ENCODE data around the gene FAR2.

Gene FAR2

DNA sequence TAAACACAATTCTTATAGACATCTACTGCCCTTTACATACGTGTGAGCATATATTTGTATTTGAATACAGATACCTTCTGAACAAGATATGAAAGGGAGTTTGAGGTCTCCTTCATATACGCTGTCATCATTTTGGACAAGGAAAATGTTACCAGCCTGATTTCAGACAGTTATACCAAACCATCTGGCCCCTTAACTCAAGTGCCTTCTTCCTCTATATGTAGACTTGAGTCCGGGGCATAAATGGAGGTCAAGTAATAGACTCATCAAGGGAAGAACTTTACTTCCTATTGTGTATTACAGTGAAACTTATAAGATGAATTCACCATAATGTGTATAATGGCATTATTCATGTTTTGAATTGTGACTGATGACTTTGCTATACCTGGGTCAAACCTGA, 52.2 kb downstream of the FAR2 start:
- no peak for DNase-seq (ENCODE audit: low read depth in 1 of 2, low spot score in 1 of 2)

DNA sequence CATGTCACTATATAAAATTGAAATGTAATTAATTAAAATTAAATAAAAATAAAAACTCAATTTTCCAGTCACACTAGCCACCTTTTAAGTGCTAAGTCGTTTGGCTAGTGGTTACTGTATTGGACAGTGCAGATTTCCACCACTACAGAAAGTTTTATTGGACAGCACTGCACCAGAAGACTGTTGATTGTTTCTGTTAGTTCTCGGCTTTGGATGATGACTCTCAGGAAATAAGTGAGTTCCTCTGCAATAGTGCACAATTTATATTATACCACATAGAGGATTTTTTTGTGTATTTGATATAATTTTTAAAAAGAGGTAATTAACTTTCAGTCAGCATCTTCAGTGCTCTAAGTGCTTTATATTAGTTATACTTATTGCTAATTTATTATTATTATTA, 52.7 kb downstream of the FAR2 start:
- no peak for DNase-seq (ENCODE audit: low read depth in 1 of 2, low spot score in 1 of 2)

DNA sequence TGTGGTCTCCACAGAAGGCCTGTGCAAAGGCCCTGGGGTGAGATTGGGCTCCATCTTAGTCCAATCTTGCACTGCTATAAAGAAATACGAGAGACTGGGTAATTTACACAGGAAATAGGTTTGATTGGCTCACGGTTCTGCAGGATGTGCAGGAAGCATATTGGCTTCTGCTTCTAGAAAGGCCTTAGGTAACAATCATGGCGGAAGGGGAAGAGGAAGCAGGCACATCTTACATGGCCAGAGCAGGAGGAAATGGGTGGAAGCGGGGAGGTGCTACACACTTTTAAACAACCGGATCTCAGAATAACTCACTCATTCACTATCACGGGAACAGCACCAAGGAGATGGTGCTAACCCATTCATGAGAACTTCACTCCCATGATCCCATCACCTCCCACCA, 55.4 kb downstream of the FAR2 start:
- no peak for DNase-seq (ENCODE audit: low read depth in 1 of 2, low spot score in 1 of 2)

DNA sequence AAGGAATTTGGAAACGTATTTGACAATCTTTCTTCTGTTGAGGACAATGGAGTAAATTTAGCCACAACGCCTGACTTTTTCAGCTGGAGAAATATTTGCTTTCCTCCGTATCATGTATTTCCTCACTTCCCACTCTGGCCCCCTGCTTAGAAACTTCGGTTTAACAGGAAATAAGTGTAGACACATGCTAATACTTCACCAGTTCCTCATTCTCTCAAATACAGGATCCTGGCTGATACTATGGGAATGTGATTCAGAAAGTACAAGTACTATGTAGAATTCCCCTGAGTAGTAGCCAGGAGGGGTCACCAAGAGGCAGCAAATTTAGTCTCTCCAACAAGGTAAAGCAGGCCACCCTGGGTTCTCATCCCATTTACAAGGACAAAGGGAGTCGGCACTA, 58.0 kb downstream of the FAR2 start:
- no peak for DNase-seq (ENCODE audit: low read depth in 1 of 2, low spot score in 1 of 2)

DNA sequence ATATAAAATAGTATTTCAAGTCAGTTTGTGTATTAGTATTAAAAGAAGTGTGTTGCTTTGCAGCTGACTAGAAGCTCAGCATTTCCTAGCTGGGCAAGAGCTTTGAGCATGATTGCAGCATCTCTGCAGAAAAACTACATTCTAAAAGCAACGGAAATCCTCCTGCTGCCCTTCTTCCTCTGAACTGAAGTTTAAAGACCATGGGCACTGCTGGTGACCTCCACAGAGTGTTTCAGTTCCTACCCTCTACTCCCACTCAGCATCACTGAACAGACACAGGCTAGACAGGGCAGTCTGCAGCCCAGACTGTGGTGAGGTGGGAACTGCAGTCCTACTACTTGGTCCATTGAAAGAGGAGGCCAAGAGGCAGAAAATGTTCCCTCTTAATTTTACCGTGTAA, 59.0 kb downstream of the FAR2 start:
- DNase-seq (ENCODE audit: low read depth in 1 of 2, low spot score in 1 of 2), result no peak

DNA sequence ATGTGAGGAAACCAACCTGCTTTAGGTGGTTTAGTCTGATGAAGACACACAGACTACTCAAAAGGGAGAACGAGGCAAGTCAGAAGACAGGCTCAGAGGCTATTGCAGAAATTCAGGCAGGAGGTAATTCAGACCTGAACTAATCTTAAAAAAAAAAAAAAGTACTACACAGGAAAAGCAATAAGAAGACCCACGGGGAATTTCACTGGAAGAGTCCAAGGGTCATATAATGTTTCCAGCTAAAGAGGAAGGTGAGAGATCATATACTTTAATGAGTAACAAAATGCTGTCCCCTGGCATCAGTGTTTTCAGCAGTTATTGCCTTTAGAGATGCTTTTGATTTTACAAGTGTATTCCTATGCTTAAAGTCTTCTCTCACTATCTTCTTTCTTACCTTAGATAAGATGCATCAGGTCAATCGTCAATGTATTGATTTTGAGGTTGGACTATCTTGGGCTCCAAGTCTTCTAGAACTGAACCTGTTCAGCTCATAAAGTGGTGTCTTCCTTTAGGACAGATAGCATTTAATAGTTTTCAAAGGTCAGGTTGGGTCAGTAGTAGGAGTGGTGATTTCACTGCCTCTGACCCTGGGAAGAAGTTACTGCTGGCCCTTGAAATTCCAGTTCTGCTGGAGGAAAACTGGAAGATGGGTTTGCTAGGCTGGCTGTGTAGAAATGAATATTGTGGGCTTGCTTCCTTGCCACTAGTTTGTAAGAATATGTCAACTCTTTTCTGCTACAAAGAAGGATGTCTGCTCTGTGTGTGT, 60.0 kb downstream of the FAR2 start:
- no peak for DNase-seq (ENCODE audit: low read depth in 1 of 2, low spot score in 1 of 2)

DNA sequence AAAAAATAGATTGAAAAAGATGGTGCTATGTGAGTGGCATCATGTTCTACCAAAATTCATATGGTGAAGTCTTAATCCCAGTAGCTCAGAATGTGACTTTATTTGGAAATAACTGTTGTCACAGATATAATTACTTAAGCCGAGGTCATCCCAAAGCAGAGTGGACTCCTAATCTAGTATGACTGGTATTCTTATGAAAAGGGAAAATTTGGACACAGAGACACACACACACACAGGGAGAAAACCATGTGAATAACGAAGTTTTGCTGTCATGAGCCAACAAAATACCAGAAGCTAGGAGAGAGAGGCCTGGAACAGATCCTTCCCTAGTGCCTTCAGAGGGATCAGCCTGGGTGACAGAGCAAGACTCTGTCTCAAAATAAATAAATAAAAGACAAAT, 62.6 kb downstream of the FAR2 start:
- DNase-seq (ENCODE audit: low read depth in 1 of 2, low spot score in 1 of 2), result no peak

DNA sequence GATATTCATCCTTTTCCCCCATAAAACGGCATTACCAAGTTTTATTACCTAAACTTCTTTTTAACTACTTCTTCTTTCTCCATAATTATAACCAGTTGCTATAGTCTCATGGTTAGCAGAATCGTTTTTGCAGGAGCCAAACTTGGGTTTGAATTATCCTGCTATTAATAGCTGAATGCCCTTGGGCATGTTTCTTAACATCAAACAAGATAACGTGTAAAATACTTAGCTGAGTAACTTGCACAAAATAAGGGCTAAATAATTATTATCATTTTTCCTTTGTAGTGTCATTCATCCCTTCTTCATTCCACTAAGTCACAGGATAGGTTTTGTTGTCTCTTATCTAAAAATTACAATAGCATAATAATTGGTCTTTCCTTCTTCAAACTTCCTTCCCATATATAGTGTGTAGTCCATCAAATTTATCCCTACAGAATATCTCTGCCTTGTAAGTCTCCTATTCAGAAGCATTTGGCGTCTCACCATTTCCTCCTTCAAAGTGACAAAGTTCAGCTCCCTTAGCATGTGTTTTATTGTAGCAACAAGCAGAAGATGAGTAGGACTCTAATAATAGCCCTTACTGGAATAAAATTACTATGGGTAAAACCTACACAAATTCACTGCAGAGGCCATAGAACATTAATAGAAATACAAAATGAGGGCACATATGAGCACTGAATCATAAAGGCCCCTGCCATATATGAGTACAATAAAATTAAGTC, 63.8 kb downstream of the FAR2 start:
- DNase-seq (ENCODE audit: low read depth in 1 of 2, low spot score in 1 of 2), result no peak

DNA sequence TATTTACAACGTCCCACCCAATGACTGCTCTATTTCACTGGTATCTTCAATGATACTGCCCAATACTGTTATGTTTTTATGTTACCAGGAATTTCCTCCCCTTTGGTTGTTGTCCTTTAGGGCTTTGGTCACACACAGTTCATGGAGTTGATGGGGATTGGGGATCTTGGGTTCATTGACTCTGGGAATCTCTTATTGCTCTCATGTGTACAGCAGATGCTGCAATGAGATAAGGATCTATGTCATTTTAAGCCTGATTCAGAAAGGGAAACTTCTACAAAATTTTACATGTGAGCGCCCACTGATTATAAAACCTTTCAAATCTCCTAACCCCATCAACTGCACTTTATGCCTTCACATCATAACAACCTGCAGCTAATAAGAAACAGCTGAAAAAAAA, 67.2 kb downstream of the FAR2 start:
- no peak for DNase-seq (ENCODE audit: low read depth in 1 of 2, low spot score in 1 of 2)

DNA sequence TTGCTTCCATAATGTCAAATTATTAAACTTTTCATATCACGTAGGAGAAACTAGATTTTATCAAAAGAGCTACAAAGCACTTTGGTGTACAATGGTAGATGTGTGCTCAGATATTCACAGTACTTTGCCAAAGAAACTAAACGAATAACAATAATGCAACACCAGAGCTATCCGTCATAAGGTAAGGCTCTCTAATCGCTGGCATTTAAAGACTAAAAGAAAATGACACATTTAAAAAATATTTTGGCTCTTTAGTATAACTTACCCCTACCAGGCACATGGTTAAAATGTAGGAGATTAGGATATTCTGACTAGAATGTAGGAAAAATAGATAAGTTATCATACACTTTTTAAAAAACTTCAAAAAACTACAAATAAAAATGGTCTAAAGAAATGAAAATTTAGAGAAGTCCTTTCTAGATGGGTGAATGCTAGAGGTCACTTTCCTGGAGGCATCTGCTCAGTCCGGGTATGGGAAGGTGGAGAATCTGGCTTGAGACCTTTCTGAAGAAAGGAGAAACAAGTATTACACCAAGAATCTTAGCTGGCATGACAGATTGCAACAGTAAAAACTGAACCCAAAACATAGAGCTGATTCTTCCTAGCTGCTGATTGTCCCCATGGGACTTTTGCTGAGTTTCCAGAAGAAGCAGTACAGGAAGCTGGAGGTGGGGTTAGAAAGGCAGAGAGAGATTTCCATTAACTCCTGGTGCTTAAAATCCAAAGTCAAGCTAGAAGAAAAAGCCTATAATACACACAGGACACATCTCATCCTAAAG, 67.9 kb downstream of the FAR2 start:
- DNase-seq (ENCODE audit: low read depth in 1 of 2, low spot score in 1 of 2), result no peak

DNA sequence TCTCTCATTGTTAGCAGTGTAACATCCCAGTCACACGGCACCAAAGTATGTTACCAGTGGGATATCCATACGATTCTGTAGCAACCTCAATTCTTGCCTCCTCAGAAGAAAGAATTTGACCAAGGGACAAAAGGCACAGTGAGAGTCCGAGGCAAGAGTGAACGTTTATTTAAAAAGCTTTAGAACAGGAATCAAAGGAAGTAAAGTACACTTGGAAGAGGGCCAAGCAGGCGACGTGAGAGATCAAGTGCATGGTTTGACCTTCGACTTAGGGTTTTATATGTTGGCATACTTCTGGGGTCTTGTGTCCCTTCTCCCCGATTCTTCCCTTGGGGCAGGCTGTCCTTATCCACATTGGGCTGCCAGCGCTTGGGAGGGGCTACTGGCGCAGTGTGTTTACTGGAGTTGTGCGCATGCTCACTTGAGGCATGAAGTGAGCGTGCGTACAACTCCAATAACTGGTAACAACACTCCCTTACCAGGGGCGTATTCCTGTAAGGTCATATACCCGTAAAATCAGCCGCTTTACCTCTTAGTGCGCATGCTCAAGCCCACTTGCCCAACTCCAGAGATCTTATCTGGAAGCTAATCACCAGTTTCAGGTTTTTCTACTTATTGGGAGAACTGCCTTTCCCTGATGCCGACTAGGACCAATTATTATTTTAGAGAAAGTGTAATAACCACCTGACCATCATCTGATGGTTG, 71.7 kb downstream of the FAR2 start:
- DNase-seq (ENCODE audit: low read depth in 1 of 2, low spot score in 1 of 2), result no peak

DNA sequence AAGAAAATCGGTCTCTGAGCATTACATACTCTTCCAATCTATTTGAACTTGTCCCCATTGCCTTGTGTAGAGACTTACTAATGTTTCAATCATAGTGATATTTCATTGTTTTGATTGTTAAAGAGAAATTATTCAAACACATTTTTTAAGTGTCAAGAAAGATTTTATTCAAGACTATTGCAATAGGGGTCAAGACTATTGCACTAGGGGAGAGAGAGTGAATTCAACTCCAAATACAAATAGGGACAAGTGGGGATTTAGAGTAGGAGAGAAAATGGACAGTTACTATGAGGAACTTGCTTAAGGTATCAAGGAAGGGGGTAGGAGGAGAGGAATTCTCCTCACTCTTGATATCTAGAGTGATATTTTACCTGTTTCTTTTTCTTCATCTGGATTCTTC, 73.1 kb downstream of the FAR2 start:
- no peak for DNase-seq (ENCODE audit: low read depth in 1 of 2, low spot score in 1 of 2)

DNA sequence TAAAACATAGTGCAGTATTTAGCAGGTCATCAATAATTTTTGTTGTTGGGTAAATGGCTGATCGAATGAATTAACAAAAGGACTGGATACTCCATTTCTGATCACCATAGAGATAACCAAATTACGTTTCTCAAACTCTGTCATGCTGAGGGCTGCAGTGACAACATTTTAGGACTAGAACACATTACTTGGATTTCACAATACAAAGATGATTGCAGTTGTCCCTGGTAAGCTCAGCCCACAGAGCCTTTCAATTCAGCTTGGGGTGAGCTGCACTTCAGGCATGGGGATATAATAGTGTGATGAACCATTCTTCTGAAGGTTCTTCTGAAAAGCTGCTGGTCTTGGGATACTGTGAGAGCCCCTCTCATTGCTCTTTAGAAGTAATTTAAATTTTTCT, 74.3 kb downstream of the FAR2 start:
- no peak for DNase-seq (ENCODE audit: low read depth in 1 of 2, low spot score in 1 of 2)

DNA sequence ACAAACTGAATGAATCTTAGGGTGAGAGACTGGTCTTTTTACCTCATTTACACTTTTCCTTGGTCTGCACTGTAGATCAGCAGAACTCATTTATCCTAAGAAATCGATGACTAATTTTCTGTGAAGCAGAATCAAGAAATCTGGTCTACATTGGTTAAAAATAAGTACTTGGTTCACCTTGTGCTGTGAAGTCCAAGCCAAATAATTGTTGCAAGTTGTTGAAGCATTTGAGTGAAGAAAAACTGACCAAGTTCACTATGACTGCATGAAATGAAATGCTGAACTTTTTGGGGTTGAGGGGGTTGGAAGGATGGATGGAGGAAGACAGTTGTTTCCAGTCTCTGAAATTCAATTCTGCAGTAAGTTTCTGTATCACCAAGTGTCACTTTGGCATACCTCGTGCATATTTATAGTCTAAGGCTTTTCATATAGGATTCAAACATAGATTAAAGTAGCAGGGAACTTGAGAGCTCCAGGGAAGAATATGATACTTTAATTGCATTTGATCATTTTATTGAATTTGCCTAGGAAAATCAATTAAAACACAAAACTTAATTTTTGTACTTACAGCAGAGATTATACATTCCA, 75.0 kb downstream of the FAR2 start:
- no peak for DNase-seq (ENCODE audit: low read depth in 1 of 2, low spot score in 1 of 2)

DNA sequence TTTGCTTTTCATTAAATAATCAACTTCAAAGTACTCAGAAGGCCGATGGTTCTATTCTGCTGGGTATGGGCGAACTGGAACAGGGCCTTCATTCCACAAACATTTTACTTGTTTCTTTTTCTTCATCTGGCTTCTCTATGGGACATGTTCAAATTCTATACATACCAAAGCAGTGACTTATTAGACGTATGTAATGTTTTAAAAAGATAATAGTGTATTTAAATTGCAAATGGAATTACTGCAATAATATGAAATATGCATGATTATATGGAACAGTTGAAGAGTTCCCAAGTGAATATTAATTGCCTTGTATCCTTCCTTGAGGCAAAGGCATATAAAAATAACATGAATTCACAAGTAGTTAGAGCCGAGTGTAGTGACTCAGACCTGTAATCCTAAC, 75.5 kb downstream of the FAR2 start:
- DNase-seq (ENCODE audit: low read depth in 1 of 2, low spot score in 1 of 2), result no peak

DNA sequence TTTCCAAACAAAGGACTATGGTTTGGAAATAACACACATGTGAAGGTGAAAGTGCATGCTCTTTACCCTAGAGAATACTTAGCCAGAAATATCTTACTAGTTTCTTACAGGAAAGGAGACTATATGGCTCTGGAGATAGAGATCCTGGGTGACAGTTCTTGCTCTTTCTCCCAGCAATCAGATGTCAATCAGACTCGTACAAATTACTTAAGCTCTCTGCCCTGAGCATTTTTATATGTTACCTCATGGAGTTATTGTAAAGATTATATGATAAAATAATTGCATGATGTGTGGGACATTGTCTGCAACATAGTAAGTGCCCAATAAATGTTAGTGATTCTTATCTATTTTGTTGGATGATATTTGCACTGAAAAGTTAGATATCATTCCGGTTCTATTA, 76.8 kb downstream of the FAR2 start:
- DNase-seq (ENCODE audit: low read depth in 1 of 2, low spot score in 1 of 2), result no peak

DNA sequence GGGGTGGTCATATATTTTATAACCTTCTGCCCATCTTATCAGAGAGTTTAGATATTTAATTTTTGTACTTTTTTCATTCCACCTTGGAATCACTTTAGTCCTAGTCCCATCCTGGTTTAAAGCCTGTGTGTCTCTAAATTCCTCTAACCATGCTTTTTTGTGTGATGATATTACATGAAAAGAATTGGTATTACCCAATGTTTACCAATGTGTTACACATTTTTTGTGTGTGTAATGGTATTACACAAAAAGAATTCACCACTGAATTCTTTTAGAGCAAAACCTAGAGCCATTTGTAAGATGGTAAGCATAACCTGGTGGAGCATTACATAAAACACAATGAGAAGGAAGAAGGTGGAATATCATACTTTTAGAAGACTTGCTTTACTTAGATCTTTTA, 77.5 kb downstream of the FAR2 start:
- DNase-seq (ENCODE audit: low read depth in 1 of 2, low spot score in 1 of 2), result no peak

DNA sequence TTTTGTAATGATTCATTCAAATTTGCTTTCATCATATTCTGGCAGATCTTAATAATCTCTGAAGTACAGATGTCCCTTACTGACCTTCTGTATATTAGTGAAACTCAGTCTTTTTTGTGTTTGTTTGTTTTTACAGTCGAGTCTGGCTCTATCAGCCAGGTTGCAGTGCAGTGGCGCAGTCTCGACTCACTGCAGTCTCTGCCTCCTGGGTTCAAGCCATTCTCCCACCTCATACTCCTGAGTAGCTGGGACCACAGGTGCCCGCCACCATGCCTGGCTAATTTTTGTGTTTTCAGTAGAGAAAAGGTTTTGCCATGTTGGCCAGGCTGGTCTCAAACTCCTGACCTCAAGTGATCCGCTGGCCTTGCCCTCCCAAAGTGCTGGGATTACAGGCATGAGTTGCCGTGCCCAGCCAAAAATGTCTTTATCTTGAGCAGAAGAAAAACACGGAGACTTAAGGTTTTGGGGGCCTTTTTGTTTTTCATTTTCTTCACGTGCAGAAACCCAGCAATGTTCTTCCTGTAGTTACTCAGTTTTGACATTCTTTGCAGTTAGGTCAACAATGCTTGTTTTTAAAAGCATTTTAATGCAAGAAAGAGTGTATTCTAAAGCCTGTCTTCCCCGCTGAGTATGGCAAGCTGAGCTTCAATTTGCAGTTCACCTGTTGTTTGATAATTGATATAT, 79.5 kb downstream of the FAR2 start:
- DNase-seq (ENCODE audit: low read depth in 1 of 2, low spot score in 1 of 2), result no peak

DNA sequence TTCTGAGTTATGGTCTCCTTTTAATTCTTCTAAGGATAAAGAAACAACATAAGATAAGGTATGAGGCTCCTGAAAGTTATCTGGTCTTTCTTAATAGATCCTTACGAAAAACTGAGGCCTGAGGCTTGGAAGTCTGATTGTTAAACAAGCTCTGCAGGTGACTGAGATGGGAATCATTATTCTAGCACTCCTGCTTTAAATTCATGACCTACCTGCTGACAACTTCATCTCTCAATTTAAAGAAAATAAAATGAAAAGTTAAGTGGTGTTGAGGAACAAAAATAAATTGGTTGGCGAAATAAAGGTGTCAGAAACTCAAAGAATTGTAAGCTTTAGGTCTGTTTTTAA, 80.1 kb downstream of the FAR2 start:
- DNase-seq (ENCODE audit: low read depth in 1 of 2, low spot score in 1 of 2), result no peak

DNA sequence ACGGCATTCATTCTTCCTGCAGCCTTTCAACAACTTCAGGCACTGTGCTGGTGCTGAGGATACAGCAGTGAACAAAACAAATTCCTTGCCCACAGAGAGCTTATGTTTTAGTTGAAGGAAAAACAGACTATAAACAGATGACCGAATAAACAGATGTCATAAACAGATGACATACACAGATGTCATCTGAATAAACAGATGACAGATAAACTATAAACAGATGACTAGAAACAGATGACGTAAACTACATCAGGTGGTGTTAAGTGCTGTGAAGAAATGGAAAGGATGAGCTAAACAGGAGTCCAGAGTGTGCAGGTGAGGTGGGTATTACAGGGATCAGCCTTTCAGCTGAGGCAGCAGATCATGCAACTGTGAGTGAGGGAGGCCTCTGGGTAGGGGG, 80.9 kb downstream of the FAR2 start:
- DNase-seq (ENCODE audit: low read depth in 1 of 2, low spot score in 1 of 2), result no peak
